ENCODE data around the gene CD300A.

Gene CD300A

GRCh38 chr17:74442670-74443515 is 23.5 kb upstream of the CD300A start:
- Histone ChIP-seq H3K4me3 (ENCODE audit: low read depth, low read length) (peak overlapping the region; percentile 40), H3K9me3 (no peaks in the 10 kb centered on the region), H3K36me3 (no peaks in the 10 kb centered on the region), H3K27me3 (no peaks in the 10 kb centered on the region), H3K4me1 (peaks cover 13% of the 10 kb centered on the region)
- peak; percentile 63 for DNase-seq
- TF ChIP-seq, protein P1, sequence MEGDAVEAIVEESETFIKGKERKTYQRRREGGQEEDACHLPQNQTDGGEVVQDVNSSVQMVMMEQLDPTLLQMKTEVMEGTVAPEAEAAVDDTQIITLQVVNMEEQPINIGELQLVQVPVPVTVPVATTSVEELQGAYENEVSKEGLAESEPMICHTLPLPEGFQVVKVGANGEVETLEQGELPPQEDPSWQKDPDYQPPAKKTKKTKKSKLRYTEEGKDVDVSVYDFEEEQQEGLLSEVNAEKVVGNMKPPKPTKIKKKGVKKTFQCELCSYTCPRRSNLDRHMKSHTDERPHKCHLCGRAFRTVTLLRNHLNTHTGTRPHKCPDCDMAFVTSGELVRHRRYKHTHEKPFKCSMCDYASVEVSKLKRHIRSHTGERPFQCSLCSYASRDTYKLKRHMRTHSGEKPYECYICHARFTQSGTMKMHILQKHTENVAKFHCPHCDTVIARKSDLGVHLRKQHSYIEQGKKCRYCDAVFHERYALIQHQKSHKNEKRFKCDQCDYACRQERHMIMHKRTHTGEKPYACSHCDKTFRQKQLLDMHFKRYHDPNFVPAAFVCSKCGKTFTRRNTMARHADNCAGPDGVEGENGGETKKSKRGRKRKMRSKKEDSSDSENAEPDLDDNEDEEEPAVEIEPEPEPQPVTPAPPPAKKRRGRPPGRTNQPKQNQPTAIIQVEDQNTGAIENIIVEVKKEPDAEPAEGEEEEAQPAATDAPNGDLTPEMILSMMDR (IDR thresholded peaks at IDR 0.05; ENCODE audit: low read depth, low read length) = no peak

DNA sequence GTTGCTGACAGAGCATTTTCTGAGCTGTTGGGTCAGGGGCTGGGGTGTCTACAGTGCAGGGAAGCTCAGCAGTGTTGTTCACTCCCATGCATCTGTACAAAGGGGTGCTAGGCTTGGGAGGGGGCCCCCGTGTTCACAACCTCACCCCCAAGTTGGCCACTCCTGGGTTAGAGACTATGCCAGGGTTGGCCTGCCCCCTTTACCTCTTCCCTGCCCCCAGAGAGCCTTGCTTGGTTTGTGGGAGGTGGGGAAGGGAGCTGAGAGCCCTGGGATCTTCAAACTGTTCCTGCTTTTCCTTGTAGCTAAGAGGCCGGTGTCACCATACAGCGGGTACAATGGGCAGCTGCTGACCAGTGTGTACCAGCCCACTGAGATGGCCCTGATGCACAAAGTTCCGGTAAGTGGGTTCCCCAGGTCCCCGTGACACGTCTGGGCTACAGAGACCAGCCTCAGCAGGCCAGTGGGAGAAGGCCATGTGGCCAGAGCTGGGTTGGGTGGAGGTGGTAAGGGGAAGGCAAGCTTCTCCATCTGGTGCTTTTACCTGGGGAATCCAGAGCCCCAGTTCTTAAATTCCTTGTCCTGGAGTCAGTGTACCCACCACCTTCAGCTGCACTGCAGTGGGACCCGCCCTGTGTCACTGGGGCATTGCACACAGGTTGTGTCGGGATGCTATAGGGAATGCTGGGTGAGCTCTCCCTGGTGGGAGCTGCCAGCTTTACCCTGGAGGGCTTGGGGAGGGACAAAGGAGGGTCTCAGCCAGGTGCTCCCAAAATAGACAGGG is 22.7 kb upstream of the CD300A start:
- no peak for DNase-seq
- Histone ChIP-seq H3K27me3 (no peaks in the 10 kb centered on the region), H3K36me3 (no peaks in the 10 kb centered on the region), H3K9me3 (no peaks in the 10 kb centered on the region), H3K4me3 (ENCODE audit: low read depth, low read length) (no peak overlapping the region), H3K4me1 (peaks cover 13% of the 10 kb centered on the region)
- TF ChIP-seq, protein P1 (IDR thresholded peaks at IDR 0.05; ENCODE audit: low read depth, low read length) = no peak

- Histone ChIP-seq H3K27me3 (no peaks in the 10 kb centered on the region), H3K36me3 (no peaks in the 10 kb centered on the region), H3K4me3 (ENCODE audit: low read depth, low read length) (no peak overlapping the region), H3K9me3 (no peaks in the 10 kb centered on the region), H3K4me1 (peaks cover 13% of the 10 kb centered on the region)
- DNase-seq = no peak
- TF ChIP-seq, protein P1 (IDR thresholded peaks at IDR 0.05; ENCODE audit: low read depth, low read length) = no peak
These were observed 22.0 kb upstream of the CD300A start for GRCh38 chr17:74444406-74444805.

- Histone ChIP-seq H3K36me3 (no peaks in the 10 kb centered on the region), H3K4me3 (ENCODE audit: low read depth, low read length) (no peak overlapping the region), H3K9me3 (no peaks in the 10 kb centered on the region), H3K4me1 (peaks cover 13% of the 10 kb centered on the region), H3K27me3 (no peaks in the 10 kb centered on the region)
- TF ChIP-seq, protein P1 (IDR thresholded peaks at IDR 0.05; ENCODE audit: low read depth, low read length) = no peak
- no peak for DNase-seq
These were observed 21.3 kb upstream of the CD300A start for GRCh38 chr17:74445158-74445557.

GRCh38 chr17:74446551-74447500 is 19.6 kb upstream of the CD300A start:
- H3K4me3 ChIP-seq (ENCODE audit: low read depth, low read length) = no peak overlapping the region
- no peak for DNase-seq
- no peaks in the 10 kb centered on the region for H3K36me3 ChIP-seq
- TF ChIP-seq, protein P1 (IDR thresholded peaks at IDR 0.05; ENCODE audit: low read depth, low read length) = no peak
- H3K4me1 ChIP-seq = peaks cover 13% of the 10 kb centered on the region
- no peaks in the 10 kb centered on the region for H3K9me3 ChIP-seq
- no peaks in the 10 kb centered on the region for H3K27me3 ChIP-seq
